Measurements from ENCODE around the gene ISLR2.
"Not testable (repeated sequence)": the region's sequence is repeated elsewhere in the genome, so short reads cannot be mapped to it uniquely, and the experiment has no call there.

ISLR2 gene

DNA sequence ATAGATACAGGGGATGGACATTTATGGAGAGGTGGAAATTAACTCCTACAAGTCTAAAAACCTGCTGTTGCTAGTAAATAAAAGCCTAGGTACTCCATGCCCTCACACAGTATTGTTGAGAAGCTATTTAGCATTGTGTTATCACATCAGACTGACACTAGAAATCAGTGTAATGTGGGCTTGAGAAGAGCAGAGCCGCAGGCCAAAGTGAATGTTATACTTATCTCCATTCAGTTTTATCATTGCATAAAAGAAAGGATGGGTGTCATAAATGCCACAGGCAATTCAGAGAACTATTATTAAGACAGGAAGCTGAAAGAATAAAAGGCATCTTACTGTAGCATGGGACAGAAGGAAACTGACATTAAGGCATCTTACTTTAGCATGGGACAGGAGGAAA, 29.4 kb downstream of the ISLR2 start:
- TF ChIP-seq, protein P1, sequence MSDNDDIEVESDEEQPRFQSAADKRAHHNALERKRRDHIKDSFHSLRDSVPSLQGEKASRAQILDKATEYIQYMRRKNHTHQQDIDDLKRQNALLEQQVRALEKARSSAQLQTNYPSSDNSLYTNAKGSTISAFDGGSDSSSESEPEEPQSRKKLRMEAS (IDR thresholded peaks at IDR 0.05; ENCODE audit: low read depth, low read length), result no peak
- TF ChIP-seq MYC (IDR thresholded peaks at IDR 0.05; ENCODE audit: low read depth, low read length) (no peak), POLR2A (IDR thresholded peaks at IDR 0.05; ENCODE audit: extremely low read depth, insufficient read length) (no peak)
- TF ChIP-seq, protein P2, sequence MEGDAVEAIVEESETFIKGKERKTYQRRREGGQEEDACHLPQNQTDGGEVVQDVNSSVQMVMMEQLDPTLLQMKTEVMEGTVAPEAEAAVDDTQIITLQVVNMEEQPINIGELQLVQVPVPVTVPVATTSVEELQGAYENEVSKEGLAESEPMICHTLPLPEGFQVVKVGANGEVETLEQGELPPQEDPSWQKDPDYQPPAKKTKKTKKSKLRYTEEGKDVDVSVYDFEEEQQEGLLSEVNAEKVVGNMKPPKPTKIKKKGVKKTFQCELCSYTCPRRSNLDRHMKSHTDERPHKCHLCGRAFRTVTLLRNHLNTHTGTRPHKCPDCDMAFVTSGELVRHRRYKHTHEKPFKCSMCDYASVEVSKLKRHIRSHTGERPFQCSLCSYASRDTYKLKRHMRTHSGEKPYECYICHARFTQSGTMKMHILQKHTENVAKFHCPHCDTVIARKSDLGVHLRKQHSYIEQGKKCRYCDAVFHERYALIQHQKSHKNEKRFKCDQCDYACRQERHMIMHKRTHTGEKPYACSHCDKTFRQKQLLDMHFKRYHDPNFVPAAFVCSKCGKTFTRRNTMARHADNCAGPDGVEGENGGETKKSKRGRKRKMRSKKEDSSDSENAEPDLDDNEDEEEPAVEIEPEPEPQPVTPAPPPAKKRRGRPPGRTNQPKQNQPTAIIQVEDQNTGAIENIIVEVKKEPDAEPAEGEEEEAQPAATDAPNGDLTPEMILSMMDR (IDR thresholded peaks at IDR 0.05; ENCODE audit: low read depth, low read length), result no peak
- no peak for DNase-seq (ENCODE audit: low read depth)
- no peak overlapping the region for H3K4me3 ChIP-seq (ENCODE audit: low read depth, low read length)

DNA sequence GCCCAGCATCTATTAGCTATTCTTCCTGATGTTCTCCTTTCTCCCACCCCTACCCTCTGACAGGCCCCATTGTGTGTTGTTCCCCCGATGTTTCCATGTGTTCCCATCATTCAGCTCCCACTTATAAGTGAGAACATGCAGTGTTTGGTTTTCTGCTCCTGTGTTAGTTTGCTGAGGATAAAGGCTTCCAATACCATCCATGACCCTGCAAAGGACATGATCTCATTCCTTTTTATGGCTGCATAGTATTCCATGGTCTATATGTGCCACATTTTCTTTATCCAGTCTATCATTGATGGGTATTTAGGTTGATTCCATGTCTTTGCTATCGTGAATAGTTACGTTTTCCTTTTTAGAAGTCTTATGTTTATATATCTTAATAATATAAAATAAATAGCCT, 30.0 kb downstream of the ISLR2 start:
- H3K4me3 ChIP-seq (ENCODE audit: low read depth, low read length); DNase-seq (ENCODE audit: low read depth): not testable (repeated sequence)

DNA sequence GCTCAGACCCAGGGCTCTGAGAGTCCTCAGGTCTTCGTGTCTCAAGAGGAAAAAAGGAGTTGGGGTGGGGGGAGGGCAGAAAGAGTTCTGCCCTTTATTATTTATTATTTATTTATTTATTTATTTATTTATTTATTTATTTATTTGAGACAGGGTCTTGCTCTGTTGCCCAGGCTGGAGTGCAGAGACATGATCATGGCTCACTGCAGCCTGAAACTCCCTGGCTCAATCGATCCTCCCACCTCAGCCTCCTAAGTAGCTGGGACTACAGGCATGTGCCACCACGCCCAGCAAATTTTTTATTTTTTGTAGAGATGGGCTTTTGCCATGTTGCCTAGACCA, 31.8 kb downstream of the ISLR2 start:
- H3K4me3 ChIP-seq (ENCODE audit: low read depth, low read length); DNase-seq (ENCODE audit: low read depth): not testable (repeated sequence)

DNA sequence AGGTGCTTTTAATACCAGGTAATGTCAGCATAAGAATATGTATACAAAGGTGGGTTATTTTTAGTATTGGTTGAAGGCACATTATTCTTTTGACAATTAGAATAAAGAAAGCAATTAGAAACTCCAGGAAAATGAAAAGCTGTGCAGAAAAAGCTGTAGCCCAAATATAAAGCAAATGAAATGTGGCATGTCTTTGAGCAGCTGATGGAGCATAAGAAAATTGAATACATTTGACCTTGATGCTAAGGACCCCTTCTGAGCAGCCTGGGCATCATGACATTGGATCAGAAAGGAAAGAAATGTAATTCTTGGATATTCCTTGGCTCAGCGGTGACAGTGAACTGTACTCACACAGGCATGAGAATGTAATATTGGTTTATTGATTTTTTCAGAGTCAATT, 35.1 kb downstream of the ISLR2 start:
- H3K4me3 ChIP-seq (ENCODE audit: low read depth, low read length), result no peak overlapping the region
- DNase-seq (ENCODE audit: low read depth), result no peak
- TF ChIP-seq, protein P2 (IDR thresholded peaks at IDR 0.05; ENCODE audit: low read depth, low read length), result no peak
- TF ChIP-seq, protein P1 (IDR thresholded peaks at IDR 0.05; ENCODE audit: low read depth, low read length), result no peak
- TF ChIP-seq MYC (IDR thresholded peaks at IDR 0.05; ENCODE audit: low read depth, low read length) (no peak), POLR2A (IDR thresholded peaks at IDR 0.05; ENCODE audit: extremely low read depth, insufficient read length) (no peak)

DNA sequence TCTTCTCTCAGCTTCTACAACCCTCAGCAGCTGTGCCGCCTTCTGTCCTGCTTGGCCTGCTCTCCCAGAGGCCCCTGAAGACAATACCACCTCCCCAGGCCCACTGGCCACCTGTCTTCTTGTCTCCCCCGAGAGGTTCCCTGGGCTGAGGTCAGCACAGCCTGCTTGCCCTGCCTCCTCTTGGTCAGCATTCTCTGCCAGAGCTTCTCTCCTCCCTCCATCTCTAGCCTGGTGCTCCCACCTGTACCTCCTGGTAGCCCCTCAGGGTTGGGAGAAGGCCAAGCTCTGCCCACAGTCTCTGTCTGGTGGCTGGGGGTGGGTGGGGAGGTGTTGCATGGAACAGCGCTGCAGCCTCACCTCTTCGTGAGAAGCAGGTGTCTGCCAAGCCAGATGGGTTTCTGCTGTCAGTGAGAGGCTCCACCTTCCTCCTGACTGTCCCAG, 37.5 kb downstream of the ISLR2 start:
- no peak for DNase-seq (ENCODE audit: low read depth)
- TF ChIP-seq, protein P1 (IDR thresholded peaks at IDR 0.05; ENCODE audit: low read depth, low read length), result no peak
- TF ChIP-seq, protein P2 (IDR thresholded peaks at IDR 0.05; ENCODE audit: low read depth, low read length), result no peak
- TF ChIP-seq MYC (IDR thresholded peaks at IDR 0.05; ENCODE audit: low read depth, low read length) (no peak), POLR2A (IDR thresholded peaks at IDR 0.05; ENCODE audit: extremely low read depth, insufficient read length) (no peak)

DNA sequence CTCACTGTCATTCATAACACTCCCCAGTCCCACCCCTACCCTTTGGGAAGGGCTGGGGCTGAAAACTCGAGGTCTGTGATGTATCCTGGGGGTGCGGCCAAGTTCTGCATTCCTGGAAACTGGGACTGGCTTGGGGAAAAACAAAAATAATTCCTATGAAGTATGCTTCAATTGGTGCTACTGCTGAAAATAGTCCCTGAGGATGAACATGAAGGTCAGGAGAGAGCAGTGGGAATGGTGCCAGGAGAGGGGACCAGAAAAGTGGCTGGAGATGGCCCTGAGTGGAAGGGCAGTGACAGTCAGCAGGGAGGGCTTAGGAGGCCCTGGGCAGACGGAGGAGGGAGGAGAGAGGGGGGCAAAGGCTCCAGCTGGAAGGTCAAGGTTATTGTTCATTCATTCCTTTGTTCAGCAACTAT, 38.3 kb downstream of the ISLR2 start:
- TF ChIP-seq POLR2A (IDR thresholded peaks at IDR 0.05; ENCODE audit: extremely low read depth, insufficient read length), result no peak
- TF ChIP-seq, protein P1 (IDR thresholded peaks at IDR 0.05; ENCODE audit: low read depth, low read length), result no peak
- TF ChIP-seq MYC (IDR thresholded peaks at IDR 0.05; ENCODE audit: low read depth, low read length), result no peak
- TF ChIP-seq, protein P2 (IDR thresholded peaks at IDR 0.05; ENCODE audit: low read depth, low read length), result no peak
- H3K4me3 ChIP-seq (ENCODE audit: low read depth, low read length), result no peak overlapping the region
- DNase-seq (ENCODE audit: low read depth), result no peak

More for the DNA sequence above, 37.5 kb downstream of the ISLR2 start:
- H3K4me3 ChIP-seq (ENCODE audit: low read depth, low read length), result no peak overlapping the region

DNA sequence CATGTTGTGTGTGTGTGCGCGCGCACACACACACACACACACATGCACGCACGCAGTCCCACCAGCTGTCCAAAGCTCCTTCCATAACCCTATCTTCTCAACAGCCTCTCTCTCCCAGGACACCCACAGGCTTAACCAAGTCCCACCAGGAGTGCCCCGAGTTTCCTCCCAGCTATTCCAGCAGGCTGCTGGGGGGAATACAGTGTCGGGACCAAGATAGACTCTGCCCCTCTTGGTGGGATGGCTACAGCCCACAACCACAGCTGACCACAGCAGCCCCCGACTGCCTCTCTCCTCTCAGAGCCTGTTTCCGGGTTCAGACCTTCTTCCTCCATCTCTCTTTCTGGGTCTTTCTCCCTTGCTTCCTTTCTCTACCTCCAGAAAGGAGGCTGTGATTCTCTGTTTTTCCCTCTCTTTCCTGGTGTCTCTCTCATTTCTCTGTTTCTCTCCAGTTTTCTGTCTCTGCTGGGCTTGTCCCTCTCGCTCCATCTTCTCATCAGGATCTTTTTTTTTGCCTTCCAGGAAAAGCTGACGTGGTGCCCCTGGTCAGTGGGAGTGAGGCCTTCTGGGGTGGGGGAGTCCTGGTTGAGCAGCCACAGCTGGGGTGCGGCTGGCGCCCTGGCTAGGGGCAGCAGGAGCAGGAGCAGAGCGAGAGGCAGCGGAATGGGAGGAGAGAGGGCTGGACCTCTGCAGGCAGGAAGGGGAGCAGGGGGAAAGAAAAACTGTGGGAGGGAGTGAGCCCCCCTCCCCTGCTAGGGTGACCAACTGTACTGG, 39.9 kb downstream of the ISLR2 start:
- DNase-seq (ENCODE audit: low read depth), result no peak
- no peak overlapping the region for H3K4me3 ChIP-seq (ENCODE audit: low read depth, low read length)
- TF ChIP-seq, protein P1 (IDR thresholded peaks at IDR 0.05; ENCODE audit: low read depth, low read length), result no peak
- TF ChIP-seq POLR2A (IDR thresholded peaks at IDR 0.05; ENCODE audit: extremely low read depth, insufficient read length), result no peak

Measured in NB4 (cell line).